GM12865 (cell line): ENCODE data around the gene TMEM267.
"Not testable (repeated sequence)": the region's sequence is repeated elsewhere in the genome, so short reads cannot be mapped to it uniquely, and the experiment has no call there.

Experiments
- DNase-seq: peaks from one replicate; pipeline ENCODE4 v3.0.0; 2010; ENCODE audit warnings: low read depth
- H3K4me3 ChIP-seq: 2 replicates; pipeline ENCODE4 v1.5.1; 2011; ENCODE audit warnings: mild to moderate bottlenecking, low read depth, low read length, control low read depth
- TF ChIP-seq, protein P1 (sequence below): IDR thresholded peaks from 2 replicates; pipeline ENCODE4 v1.5.1; 2011; ENCODE audit warnings: low read length, control low read depth, low read depth, inconsistent platforms; ENCODE audit not compliant: insufficient read depth; ENCODE audit errors: missing control alignments

Gene TMEM267

DNA sequence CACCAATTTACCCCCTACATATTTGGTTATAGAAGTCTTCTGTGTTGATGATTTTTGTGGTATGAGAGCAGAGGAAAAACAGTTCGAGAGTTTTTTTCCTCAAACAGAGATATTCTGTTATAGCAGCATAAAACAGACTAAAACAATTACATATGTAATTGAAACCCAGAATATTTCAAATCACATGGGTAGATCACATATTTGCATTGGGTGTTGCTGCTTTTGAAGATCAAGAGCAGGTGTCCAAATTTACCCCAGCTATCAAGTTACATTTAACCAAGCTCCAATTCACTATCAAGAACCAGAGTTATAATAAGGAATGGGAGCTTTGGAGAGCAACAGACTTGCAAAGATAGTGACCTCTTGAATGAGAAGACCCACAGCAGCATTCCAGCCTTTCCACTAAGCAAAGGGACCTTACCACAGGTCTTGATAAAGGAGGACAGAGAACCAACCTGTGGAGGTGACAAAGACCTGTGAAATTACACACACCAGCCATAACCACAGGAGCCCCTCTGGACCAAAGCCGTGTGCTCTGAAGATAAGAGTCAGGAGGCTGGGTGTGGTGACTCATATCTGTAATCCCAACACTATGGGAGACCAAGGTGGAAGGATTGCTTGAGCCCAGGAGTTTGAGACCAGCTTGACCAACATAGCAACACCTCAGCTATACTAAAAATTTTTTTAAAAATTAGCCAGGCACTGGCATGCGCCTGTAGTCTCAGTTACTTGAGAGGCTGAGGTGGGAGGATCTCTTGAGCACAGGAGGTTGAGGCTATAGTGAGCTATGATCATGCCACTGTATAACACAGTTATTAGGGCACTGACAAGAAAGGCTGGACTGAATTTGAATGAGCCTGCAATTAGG, 67.5 kb downstream of the TMEM267 start:
- DNase-seq: no peak
- no peak overlapping the region for H3K4me3 ChIP-seq
- TF ChIP-seq, protein P1, sequence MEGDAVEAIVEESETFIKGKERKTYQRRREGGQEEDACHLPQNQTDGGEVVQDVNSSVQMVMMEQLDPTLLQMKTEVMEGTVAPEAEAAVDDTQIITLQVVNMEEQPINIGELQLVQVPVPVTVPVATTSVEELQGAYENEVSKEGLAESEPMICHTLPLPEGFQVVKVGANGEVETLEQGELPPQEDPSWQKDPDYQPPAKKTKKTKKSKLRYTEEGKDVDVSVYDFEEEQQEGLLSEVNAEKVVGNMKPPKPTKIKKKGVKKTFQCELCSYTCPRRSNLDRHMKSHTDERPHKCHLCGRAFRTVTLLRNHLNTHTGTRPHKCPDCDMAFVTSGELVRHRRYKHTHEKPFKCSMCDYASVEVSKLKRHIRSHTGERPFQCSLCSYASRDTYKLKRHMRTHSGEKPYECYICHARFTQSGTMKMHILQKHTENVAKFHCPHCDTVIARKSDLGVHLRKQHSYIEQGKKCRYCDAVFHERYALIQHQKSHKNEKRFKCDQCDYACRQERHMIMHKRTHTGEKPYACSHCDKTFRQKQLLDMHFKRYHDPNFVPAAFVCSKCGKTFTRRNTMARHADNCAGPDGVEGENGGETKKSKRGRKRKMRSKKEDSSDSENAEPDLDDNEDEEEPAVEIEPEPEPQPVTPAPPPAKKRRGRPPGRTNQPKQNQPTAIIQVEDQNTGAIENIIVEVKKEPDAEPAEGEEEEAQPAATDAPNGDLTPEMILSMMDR: no peak

DNA sequence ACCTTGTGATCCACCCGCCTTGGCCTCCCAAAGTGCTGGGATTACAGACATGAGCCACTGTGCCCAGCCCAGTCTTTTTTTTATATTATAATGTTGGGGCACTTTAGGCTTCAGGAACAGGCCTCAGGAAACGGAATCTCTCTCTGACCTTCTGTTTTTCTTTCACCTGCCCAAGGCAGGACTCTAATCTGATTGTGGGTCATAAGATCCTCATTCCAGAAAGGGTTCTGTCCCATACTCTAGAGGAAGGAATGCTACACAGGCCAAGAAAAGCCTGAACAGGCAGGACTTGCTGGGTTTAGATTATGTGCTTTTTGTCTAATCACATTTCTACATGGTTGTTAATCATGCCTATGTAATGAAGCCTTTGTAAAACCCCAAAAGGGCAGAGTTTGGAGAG, 69.7 kb downstream of the TMEM267 start:
- TF ChIP-seq, protein P1: no peak
- no peak for DNase-seq

DNA sequence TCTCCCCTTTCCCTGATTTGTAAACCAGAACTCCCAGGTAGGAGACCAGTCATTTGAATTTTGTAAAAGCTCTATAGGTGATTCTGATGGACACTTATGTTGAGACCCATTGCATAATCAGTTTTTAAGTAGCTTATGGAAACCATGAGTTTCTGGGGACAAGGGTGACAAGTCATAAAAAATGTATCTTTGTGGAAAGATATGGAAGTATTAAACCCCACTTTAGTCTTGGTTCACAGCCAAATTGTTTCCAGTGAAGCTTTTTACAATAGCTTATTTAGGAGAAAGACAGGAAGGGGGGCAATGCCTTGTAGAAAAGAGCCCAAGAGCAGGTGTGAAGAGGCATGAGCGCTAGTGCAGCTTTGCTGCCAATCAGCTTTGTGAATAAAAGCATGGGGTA, 71.0 kb downstream of the TMEM267 start:
- DNase-seq: no peak
- TF ChIP-seq, protein P1: no peak
- H3K4me3 ChIP-seq: no peak overlapping the region

More for the DNA sequence above, 69.7 kb downstream of the TMEM267 start:
- H3K4me3 ChIP-seq: no peak overlapping the region

DNA sequence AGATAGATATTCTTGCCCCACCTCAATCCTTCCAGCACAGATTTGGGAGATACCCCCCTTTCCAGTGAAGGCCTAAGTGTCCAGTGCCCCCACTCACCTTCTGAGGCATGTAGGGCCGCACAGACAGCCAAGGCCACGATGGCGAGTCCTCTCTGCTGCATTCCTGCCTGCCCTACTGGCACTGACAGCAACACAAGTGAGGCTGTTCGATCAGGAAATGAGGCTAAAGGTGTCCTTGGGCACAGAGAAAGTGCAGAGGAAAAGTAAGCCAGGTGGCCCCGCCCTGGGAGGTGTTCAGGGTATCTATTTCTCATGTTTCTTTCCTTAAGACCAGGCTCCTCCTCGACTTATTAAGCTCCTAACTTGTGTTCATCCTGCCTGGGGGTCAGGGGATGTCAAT, 71.5 kb downstream of the TMEM267 start, which contains the start of gene CCL28:
Gene CCL28, minus strand, starts transcription at position 236 of the 400 bp plus-strand sequence. Its CDS starts 75 bp downstream, at position 161.
- H3K4me3 ChIP-seq: no peak within 1 kb of the TSS
- TF ChIP-seq, protein P1: no peak
- DNase-seq: no peak

DNA sequence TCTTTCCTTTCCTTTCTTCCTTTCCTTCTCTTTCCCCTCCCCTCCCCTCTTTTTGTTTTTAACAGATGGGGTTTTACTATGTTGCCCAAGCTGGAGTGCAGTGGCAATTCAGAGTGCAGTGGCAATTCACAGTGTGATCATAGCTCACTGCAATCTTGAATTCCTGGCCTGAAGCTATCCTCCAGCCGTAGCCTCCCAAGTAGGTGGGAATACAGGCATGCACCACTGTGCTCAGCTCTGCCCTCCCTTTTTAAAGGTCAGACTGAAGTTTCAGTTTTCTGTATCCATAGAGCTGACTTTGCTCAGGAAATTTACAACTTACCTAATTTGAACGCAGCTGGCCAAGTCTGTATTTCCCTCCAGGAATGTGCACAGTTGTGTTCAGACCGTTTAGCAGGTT, 72.2 kb downstream of the TMEM267 start:
- H3K4me3 ChIP-seq: no peak overlapping the region
- no peak for DNase-seq
- TF ChIP-seq, protein P1: no peak

DNA sequence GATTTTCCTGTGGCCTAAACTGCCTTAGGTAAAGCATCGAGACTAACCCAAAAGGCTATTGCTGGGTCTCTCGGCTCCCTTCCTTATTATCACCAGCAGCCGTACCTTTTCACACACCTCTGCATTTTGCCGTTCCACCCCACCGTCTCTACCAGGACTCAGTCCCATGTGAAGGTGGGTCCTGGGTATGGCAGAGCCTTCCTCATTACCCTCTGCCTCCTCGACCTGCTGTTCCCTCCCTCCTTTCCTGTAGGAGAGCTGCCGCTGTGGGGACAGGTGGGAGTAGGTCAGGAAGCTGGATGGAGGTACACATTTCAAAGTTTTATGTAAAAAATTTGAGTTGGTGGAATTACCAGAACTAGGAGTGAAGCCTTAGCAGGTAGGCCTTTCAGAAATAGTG, 73.3 kb downstream of the TMEM267 start:
- no peak overlapping the region for H3K4me3 ChIP-seq
- TF ChIP-seq, protein P1: no peak
- DNase-seq: no peak

DNA sequence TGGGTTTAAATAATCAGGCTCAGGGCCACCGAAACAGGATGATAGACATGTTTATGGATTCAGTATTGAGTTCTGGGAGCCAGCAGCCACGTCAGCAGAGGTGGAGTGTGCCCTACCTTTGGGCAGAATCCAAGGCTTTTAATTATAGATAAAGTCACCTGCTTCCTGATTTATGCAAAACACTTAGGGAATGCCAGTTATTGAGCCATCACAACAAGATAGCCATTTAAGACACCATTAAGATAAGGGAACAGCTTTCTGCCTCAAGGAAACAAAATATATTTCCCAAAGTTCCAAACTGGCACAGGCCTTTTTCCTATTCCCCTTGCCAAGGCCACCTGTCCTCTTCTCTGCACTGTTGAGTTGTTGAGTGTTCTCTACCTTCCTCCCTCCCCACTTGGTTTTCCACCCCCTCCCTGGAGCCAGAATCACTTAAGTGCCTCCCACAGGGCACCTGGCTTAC, 73.8 kb downstream of the TMEM267 start:
- TF ChIP-seq, protein P1: no peak
- no peak overlapping the region for H3K4me3 ChIP-seq
- no peak for DNase-seq

DNA sequence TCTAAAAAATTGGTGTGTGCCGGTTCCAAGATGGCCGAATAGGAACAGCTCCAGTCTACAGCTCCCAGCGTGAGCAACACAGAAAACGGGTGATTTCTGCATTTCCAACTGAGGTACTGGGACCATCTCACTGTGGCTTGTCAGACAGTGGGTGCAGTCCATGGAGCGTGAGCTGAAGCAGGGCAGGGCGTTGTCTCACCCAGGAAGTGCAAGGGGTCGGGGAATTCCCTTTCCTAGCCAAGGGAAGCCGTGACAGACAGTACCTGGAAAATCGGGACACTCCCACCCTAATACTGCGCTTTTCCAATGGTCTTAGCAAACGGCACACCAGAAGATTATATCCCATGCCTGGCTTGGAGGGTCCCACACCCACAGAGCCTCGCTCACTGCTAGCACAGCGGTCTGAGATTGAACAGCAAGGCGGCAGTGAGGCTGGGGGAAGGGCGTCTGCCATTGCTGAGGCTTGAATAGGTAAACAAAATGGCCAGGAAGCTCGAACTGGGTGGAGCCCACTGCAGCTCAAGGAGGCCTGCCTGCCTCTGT, 81.1 kb downstream of the TMEM267 start:
- not testable (repeated sequence) for H3K4me3 ChIP-seq, DNase-seq
